SK-N-SH treated with all-trans-retinoic acid at 6 μM for 48 hours (cell line): ENCODE data around the gene MIGA1.

Experiments used
- ATAC-seq: fragments of 200-7000 bp; cut with Tn5 transposase; 3 replicates; pipeline ENCODE4 v1.9.1; 2020; ENCODE audit warnings: mild to moderate bottlenecking, moderate library complexity
- ARNTL ChIP-seq: fragments of 450-650 bp; formaldehyde crosslinking; IDR thresholded peaks from 2 replicates; pipeline ENCODE4 v1.5.0; 2020; ENCODE audit warnings: low read depth, mild to moderate bottlenecking, moderate library complexity, borderline replicate concordance
- ESRRG ChIP-seq: fragments of 250-450 bp; sonication (Bioruptor Pico); IDR thresholded peaks from 2 replicates; pipeline ENCODE4 v1.6.1; 2021; ENCODE audit warnings: mild to moderate bottlenecking
- GLIS3 ChIP-seq: fragments of 250-450 bp; sonication (Bioruptor Pico); IDR thresholded peaks from 2 replicates; pipeline ENCODE4 v1.5.0; 2020; ENCODE audit warnings: mild to moderate bottlenecking, moderate library complexity
- ZC3H10 ChIP-seq: fragments of 250-450 bp; sonication (Bioruptor Pico); IDR thresholded peaks from 2 replicates; pipeline ENCODE4 v1.5.1; 2021; ENCODE audit warnings: mild to moderate bottlenecking, moderate library complexity
- ZFP30 ChIP-seq: fragments of 450-650 bp; formaldehyde crosslinking; IDR thresholded peaks from 2 replicates; pipeline ENCODE4 v1.5.0; 2022; ENCODE audit warnings: mild to moderate bottlenecking, moderate library complexity
- TF ChIP-seq, protein P1 (sequence below): fragments of 250-450 bp; sonication (Bioruptor Pico); IDR thresholded peaks from 2 replicates; pipeline ENCODE4 v1.5.0; 2020; ENCODE audit warnings: mild to moderate bottlenecking, moderate library complexity
- TF ChIP-seq, protein P2 (sequence below): fragments of 250-450 bp; sonication (Bioruptor Pico); IDR thresholded peaks from 2 replicates; pipeline ENCODE4 v1.5.1; 2020; ENCODE audit warnings: low read depth, mild to moderate bottlenecking, moderate library complexity
- TF ChIP-seq, protein P3 (sequence below): fragments of 250-450 bp; sonication (Bioruptor Pico); IDR thresholded peaks from 2 replicates; pipeline ENCODE4 v1.5.1; 2021; ENCODE audit warnings: mild to moderate bottlenecking, moderate library complexity

The MIGA1 gene

DNA sequence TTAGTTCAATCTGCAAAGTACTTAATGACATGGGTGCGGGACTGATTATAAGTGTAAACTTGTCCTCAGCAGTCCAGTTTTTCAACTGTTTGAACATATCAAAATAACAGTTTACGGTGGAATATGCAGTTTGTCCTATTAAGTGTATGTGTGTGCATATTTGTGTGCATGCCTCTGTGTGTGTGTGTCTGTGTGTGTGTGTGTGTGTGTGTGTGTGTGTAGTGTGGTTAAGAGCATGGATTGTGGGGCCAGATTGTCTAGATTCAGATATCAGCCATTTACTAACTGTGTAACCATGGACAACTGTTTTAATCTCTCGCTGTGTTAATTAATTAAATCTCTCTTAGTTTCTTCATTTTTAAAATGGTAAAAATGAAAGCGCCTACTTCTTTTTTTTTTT is 148.0 kb downstream of the MIGA1 start:
- ATAC-seq: no peak
- TF ChIP-seq, protein P1, sequence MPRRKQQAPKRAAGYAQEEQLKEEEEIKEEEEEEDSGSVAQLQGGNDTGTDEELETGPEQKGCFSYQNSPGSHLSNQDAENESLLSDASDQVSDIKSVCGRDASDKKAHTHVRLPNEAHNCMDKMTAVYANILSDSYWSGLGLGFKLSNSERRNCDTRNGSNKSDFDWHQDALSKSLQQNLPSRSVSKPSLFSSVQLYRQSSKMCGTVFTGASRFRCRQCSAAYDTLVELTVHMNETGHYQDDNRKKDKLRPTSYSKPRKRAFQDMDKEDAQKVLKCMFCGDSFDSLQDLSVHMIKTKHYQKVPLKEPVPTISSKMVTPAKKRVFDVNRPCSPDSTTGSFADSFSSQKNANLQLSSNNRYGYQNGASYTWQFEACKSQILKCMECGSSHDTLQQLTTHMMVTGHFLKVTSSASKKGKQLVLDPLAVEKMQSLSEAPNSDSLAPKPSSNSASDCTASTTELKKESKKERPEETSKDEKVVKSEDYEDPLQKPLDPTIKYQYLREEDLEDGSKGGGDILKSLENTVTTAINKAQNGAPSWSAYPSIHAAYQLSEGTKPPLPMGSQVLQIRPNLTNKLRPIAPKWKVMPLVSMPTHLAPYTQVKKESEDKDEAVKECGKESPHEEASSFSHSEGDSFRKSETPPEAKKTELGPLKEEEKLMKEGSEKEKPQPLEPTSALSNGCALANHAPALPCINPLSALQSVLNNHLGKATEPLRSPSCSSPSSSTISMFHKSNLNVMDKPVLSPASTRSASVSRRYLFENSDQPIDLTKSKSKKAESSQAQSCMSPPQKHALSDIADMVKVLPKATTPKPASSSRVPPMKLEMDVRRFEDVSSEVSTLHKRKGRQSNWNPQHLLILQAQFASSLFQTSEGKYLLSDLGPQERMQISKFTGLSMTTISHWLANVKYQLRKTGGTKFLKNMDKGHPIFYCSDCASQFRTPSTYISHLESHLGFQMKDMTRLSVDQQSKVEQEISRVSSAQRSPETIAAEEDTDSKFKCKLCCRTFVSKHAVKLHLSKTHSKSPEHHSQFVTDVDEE (CRISPR knock-in tag): no peak
- TF ChIP-seq ARNTL (CRISPR knock-in tag) (no peak), ZFP30 (CRISPR knock-in tag) (no peak), ESRRG (no peak), GLIS3 (CRISPR knock-in tag) (no peak), ZC3H10 (CRISPR knock-in tag) (no peak)
- TF ChIP-seq, protein P2, sequence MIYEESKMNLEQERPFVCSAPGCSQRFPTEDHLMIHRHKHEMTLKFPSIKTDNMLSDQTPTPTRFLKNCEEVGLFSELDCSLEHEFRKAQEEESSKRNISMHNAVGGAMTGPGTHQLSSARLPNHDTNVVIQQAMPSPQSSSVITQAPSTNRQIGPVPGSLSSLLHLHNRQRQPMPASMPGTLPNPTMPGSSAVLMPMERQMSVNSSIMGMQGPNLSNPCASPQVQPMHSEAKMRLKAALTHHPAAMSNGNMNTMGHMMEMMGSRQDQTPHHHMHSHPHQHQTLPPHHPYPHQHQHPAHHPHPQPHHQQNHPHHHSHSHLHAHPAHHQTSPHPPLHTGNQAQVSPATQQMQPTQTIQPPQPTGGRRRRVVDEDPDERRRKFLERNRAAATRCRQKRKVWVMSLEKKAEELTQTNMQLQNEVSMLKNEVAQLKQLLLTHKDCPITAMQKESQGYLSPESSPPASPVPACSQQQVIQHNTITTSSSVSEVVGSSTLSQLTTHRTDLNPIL (CRISPR knock-in tag): no peak
- TF ChIP-seq, protein P3, sequence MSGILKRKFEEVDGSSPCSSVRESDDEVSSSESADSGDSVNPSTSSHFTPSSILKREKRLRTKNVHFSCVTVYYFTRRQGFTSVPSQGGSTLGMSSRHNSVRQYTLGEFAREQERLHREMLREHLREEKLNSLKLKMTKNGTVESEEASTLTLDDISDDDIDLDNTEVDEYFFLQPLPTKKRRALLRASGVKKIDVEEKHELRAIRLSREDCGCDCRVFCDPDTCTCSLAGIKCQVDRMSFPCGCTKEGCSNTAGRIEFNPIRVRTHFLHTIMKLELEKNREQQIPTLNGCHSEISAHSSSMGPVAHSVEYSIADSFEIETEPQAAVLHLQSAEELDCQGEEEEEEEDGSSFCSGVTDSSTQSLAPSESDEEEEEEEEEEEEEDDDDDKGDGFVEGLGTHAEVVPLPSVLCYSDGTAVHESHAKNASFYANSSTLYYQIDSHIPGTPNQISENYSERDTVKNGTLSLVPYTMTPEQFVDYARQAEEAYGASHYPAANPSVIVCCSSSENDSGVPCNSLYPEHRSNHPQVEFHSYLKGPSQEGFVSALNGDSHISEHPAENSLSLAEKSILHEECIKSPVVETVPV (CRISPR knock-in tag): no peak
- TF ChIP-seq, all 23 proteins: peak for 0
